ENCODE results near the gene NOC2L. TPM values are rescaled to one million over a fixed set of nuclear protein-coding genes. Genes with fewer than 3 reads are reported as not detected.
A peak's percentile ranks its signal among the peaks of the same experiment; 100 is the strongest.

NOC2L gene
- total RNA-seq, 6 donors from 2014 or later = 28.7 to 66.0 (median 51.0) TPM

GRCh38 chr1:925561-926421, 33.3 kb downstream of the NOC2L start:
- peak overlapping the region in 3 of 4 donors; percentile 43 to 55 (median 54) for H3K4me3 ChIP-seq

GRCh38 chr1:924656-925560, 34.1 kb downstream of the NOC2L start:
- no peak for ATAC-seq (ENCODE audit: low FRiP score in 2 of 2)
- Histone ChIP-seq H3K27ac (peak overlapping the region in 1 of 4 donors; percentile 7), H3K36me3 (no peaks in the 10 kb centered on the region), H3K4me3 (peak overlapping the region; percentile 4 to 55 (median 48)), H3K4me1 (peaks cover 30 to 52% (median 43%) of the 10 kb centered on the region in 4 donors), H3K27me3 (peaks cover 2 to 46% (median 39%) of the 10 kb centered on the region in 4 donors), H3K9me3 (no peaks in the 10 kb centered on the region)
- peak in 1 of 2 donors; percentile 91 for DNase-seq
- 0% methylated on average over 4 to 9 of the region's 120 CpGs for WGBS, 2 donors
- no peak for TF ChIP-seq POLR2A (IDR thresholded peaks at IDR 0.05)
- TF ChIP-seq POLR2AphosphoS5 (IDR thresholded peaks at IDR 0.05) = no peak
- TF ChIP-seq CTCF (IDR thresholded peaks at IDR 0.05) = no peak
- no peak for TF ChIP-seq EP300 (IDR thresholded peaks at IDR 0.05)

More at GRCh38 chr1:925561-926421, 33.3 kb downstream of the NOC2L start:
- TF ChIP-seq POLR2A (IDR thresholded peaks at IDR 0.05) (no peak), CTCF (IDR thresholded peaks at IDR 0.05) (no peak), POLR2AphosphoS5 (IDR thresholded peaks at IDR 0.05) (no peak), EP300 (IDR thresholded peaks at IDR 0.05) (no peak)
- Histone ChIP-seq H3K4me1 (peaks cover 25 to 43% (median 37%) of the 10 kb centered on the region in 4 donors), H3K27me3 (peaks cover 2 to 40% (median 33%) of the 10 kb centered on the region in 4 donors), H3K27ac (no peak overlapping the region), H3K36me3 (no peaks in the 10 kb centered on the region), H3K9me3 (no peaks in the 10 kb centered on the region)
- ATAC-seq (ENCODE audit: low FRiP score in 2 of 2) (peak in 1 of 2 donors; percentile 44), DNase-seq (peak in 1 of 2 donors; percentile 88)
- 11 to 20% methylated on average over 5 to 32 of the region's 65 CpGs for WGBS, 2 donors

- peak in 1 of 2 donors; percentile 2 for ATAC-seq (ENCODE audit: low FRiP score in 2 of 2)
- Histone ChIP-seq H3K27ac (no peak overlapping the region), H3K27me3 (peaks cover 2 to 54% (median 43%) of the 10 kb centered on the region in 4 donors), H3K36me3 (no peaks in the 10 kb centered on the region), H3K4me1 (peaks cover 30 to 53% (median 44%) of the 10 kb centered on the region in 4 donors), H3K9me3 (no peaks in the 10 kb centered on the region), H3K4me3 (peak overlapping the region; percentile 4 to 55 (median 48))
- 0 to 1% methylated on average over 9 to 32 of the region's 98 CpGs for WGBS, 2 donors
- no peak for TF ChIP-seq POLR2AphosphoS5 (IDR thresholded peaks at IDR 0.05)
- no peak for TF ChIP-seq POLR2A (IDR thresholded peaks at IDR 0.05)
- TF ChIP-seq CTCF (IDR thresholded peaks at IDR 0.05) = no peak
- no peak for TF ChIP-seq EP300 (IDR thresholded peaks at IDR 0.05)
- DNase-seq = peak in 1 of 2 donors; percentile 85
Measured at GRCh38 chr1:923991-924655, 34.9 kb downstream of the NOC2L start.

- DNase-seq = peak; percentile 70 to 98
Measured at GRCh38 chr1:923131-923990, 35.7 kb downstream of the NOC2L start, which contains the start of gene SAMD11. Gene SAMD11, plus strand, starts transcription at chr1:923923. Its CDS starts 509 bp downstream, at chr1:924432.

More at GRCh38 chr1:923131-923990, 35.7 kb downstream of the NOC2L start, which contains the start of gene SAMD11:
- TF ChIP-seq CTCF (IDR thresholded peaks at IDR 0.05) (no peak), EP300 (IDR thresholded peaks at IDR 0.05) (no peak), POLR2A (IDR thresholded peaks at IDR 0.05) (no peak), POLR2AphosphoS5 (IDR thresholded peaks at IDR 0.05) (no peak)
- Histone ChIP-seq H3K4me1 (peaks cover 30 to 53% (median 44%) of the 10 kb centered on the region in 4 donors), H3K27ac (peak within 1 kb of the TSS in 1 of 4 donors; percentile 7), H3K9me3 (no peaks in the 10 kb centered on the region), H3K36me3 (no peaks in the 10 kb centered on the region), H3K4me3 (peak within 1 kb of the TSS; percentile 4 to 55 (median 48)), H3K27me3 (peaks cover 2 to 61% (median 44%) of the 10 kb centered on the region in 4 donors)
- ATAC-seq (ENCODE audit: low FRiP score in 2 of 2) = peak; percentile 3 to 71
- 4 to 13% methylated on average over 24 to 39 of the region's 72 CpGs for WGBS, 2 donors
